Vagina (tissue), 2 donors: ENCODE data around the gene GSG1L2.

Source experiments
- CTCF ChIP-seq, 3 experiments: fragments of 450-650 bp in 2 of 3; fragments of 200-600 bp in 1 of 3; sonication (generic) in 1 of 3; IDR thresholded peaks; one replicate each; pipeline ENCODE4 v1.5.1; 2017 to 2019; ENCODE audit warnings: antibody characterized with exemption in 3 of 3, mild to moderate bottlenecking in 2 of 3, moderate library complexity in 2 of 3
- POLR2A ChIP-seq, 2 donors: fragments of 450-650 bp; IDR thresholded peaks; one replicate each; pipeline ENCODE4 v1.6.1; 2017; ENCODE audit warnings: antibody characterized with exemption in 2 of 2, mild to moderate bottlenecking in 2 of 2, moderate library complexity in 2 of 2

DNA sequence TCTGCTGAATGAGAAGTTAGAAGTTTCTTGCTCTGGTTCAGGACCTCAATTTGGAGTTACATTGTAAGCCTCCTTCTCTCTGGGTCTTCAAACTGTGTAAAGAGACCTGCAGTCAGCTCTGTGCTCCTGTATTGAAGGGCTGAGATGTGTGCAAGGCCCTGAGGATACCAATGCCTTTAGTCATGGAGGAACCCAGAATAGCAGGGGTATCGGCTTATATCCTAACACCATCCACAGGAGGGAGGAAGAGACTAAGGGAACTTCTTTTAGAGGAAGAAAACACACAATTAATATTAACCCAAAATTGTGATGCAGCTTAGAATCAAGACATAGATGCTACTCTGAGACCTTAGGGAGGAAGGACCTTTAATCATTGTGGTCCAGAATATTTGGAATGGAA is 40.3 kb upstream of the GSG1L2 start:
- TF ChIP-seq CTCF (IDR thresholded peaks at IDR 0.05) (no peak), POLR2A (IDR thresholded peaks at IDR 0.05) (no peak)
